GM21576 (cell line): Measurements from ENCODE around the gene FCER2.

Experiments used
- ATAC-seq: cut with Tn5 transposase; IDR thresholded peaks from one replicate; pipeline ENCODE4 v1.9.1; 2021; ENCODE audit warnings: mild to moderate bottlenecking, moderate library complexity; ENCODE audit not compliant: unreplicated experiment

The FCER2 gene

GRCh38 chr19:7704280-7705060, 2.5 kb upstream of the FCER2 start:
- ATAC-seq, result no peak

- no peak for ATAC-seq
These were observed 1.4 kb upstream of the FCER2 start for GRCh38 chr19:7703332-7703731.

DNA sequence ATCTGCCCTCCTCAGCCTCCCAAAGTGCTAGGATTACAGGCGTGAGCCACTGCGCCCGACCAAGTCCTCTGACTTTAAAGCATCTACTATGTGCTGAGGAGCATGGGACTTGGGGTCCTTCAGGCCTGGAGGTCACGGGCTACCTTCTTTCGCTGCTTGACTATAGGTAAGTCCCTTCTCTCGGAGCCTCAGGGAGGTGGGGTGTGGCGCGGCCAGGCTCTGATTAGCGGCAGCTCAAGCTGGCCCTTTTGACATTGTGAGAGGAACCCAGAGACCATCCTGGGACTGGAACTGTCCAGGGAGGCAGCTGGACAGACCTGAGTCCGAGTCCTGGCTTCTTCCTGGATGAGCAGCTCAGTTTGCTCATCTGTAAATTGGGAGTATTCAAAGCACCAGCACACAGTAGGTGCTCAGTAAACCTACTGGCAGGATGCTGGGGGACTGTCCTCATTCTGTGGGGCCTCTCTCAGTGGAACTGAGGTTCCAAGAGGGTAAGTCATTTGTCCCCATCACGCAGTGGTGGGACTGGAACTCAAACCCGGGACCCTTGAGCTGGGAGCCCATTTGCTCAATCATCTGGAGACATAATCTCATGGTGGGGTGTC, 780 bp downstream of the FCER2 start:
- ATAC-seq, result no peak

DNA sequence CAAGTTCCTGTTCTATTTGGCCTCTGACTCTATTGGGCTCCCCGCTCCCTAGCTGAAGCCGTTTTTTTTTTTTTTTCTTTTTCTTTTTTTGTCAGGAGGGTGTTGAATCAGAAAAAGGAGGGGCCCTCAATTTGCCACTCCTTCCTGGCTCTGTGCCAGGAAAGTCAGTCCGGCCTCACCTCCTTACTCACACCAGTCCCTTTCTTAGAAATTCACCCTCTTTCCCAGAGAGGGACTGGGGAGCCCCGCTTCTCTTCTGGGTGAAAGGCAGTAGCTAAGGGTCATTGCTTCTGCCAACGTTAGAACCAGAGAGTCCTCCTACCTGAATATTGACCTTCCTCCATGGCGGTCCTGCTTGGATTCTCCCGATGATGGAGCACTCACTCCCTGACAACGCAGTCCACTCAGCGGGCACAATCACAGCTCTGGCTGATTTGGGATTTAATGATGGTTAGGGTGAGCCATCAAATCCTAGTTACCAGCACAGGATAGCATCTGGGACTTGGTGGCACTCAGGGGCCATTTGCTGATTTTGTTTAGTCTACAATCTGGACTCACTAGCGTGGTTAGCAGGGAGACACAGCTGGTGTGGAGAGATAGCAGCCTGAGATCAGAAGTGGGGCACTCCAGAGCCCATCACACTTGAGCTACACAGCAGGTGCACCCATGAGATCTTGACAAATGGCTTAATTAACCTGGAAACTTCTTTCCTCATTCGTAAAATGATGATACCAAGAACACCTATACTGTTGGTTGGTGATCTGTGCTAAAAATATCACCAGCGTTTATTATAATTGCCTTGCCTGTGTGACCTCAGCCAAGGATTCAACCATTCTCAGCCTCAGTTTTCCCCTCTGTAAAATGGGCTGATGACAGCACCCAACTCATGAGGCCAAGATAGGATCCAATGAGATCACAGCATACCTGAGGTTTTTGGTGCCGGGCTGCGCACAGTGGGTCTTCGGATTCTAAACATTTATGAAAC, 2.2 kb downstream of the FCER2 start:
- no peak for ATAC-seq

DNA sequence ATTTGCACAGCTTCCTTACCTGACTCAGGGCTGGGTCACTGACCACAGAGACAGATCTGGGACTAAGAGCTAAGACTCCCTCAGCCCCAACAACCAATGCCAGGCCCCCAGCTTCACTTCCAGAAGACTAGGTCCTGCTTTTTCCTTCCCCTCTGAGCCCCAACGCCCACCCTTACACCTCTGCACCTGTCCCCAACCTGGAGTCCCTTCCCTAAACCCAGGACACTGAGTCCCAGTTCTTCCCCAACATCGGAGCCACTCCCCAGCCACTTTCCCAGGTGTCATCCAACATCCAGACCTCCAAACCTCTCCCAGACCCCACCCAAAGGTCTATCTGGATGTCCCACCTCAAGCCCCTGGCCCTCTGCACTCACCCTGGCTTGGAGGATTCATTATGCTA, 2.9 kb downstream of the FCER2 start:
- no peak for ATAC-seq

- no peak for ATAC-seq
These were observed 3.3 kb downstream of the FCER2 start for GRCh38 chr19:7698583-7698982.

DNA sequence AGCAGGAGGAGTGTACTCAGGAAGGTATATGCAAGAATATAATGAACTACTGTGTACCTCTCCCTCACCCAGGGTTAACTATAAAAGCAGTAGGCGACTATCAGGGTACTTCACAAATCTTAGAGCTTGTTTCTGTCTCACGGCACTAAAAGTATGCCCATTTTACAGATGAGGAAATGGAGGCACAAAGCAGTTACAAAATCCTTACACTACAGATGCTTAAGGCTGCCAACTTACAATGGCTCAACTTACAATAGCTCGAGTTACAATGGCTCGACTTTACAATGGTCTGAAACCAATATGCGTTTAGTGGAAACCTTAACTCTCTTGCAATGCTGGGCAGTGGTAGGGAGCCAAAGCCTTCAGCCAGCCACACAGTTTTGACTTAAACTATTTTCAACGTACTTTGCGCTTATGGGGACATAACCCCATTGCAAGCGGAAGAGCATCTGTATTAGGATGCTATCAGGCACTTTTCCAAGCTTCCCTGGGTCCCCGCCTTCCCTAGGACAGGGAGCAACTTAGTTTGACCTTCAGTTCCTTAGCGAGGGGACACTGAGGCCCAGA, 4.1 kb downstream of the FCER2 start:
- no peak for ATAC-seq

DNA sequence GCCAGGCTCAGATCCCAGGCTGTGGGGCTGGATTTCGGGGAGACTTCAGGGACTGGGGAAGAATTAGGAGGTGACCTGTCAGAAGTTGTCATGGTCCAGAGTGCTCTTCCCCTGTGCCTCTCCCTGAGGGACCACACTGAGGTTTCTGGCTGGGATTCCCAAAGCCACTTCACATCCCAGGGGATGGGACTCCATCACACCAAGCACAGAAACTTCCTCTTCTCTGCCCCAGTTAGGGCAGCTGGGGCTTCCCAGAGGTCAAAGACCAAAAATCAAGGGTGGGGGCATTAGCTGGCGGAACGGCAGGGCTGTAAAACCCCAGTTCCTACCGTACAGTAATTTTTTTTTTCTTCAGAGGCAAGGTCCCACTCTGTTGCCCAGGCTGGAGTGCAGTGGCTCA, 7.4 kb downstream of the FCER2 start:
- ATAC-seq, result no peak

DNA sequence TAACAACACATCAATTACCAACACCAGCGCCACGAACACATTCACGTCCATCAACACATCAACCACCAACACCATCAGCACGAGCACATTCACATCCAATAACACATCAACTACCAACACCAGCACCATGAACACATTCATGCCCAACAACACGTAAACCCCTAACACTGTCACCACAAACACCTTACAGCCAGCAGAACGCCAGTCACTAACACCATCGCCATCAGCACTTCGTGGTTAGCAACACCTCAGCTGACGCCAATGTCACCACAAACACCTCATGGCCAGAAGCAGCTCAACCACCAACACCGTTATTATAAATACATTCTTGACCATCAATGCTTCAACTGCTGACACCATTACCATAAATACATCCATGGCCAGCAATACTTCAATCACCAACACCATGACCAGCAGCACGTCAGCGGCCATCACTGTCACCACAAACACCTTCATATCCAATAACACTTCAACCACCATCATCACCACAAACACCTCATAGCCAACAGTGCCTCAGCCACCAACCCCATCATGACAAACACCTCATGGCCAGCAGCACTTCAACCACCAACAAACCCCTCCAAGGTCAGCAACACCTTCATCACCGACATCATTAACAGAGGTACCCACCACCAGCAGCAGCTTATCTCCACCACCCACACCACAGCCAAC, 9.4 kb downstream of the FCER2 start:
- no peak for ATAC-seq

- ATAC-seq, result no peak
These were observed 10.4 kb downstream of the FCER2 start for GRCh38 chr19:7691497-7691896.

DNA sequence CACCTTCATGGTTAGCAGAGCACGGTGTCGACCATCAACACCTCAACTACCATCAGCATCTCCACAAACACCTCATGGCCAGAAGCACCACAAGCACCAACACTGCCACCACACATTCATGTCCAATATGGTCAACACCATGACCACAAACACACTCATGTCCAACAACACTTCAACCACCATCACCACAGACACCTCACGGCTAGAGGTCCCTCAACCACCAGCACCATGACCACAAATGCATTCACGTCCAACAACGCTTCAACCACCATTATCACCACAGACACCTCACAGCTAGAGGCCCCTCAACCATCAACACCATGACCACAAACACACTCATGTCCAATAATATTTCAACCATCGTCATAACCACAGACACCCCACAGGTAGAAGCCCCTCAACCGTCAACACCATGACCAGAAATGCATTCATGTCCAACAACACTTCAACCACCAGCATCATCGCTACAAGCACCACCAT, 11.1 kb downstream of the FCER2 start:
- no peak for ATAC-seq

DNA sequence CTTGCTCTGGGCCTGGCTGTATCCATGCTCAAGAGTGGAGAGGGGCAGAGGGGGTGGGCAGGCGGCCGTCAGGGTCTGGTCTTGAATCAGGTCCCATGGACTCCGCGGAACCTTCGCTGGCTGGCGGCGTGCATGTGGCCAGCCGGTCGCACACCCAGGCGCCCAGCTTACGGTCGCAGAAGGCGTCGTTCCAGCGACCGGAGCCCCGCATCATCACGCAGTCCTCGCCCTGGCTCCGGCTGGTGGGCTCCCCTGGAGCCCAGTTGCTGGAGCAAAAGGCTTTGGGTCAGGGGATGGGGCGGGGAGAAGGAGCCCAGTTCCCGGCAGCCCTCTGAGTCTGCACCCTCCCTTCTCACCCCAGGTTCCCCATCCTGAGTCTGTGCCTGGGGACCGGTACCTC, 12.8 kb downstream of the FCER2 start:
- ATAC-seq, result no peak

DNA sequence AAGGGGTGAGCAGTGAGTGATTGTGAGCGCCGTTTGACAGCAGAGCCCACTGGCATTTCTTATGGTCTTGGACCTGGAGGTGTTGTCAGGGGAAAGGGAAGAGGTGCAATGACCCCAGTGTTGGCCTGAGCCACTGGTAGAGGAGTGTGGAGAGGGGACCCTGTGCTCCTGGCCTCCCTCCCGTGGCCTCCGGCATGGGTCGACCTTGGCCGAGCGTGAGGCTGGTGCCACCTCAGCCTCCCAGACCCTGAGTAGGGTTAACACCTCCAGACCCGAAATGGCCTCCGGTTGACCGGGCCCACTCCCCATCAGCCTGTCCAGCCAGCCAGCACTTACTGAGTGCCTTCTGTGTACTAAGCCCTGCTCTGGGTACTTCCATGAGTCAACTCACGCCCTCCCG, 14.8 kb downstream of the FCER2 start:
- no peak for ATAC-seq

DNA sequence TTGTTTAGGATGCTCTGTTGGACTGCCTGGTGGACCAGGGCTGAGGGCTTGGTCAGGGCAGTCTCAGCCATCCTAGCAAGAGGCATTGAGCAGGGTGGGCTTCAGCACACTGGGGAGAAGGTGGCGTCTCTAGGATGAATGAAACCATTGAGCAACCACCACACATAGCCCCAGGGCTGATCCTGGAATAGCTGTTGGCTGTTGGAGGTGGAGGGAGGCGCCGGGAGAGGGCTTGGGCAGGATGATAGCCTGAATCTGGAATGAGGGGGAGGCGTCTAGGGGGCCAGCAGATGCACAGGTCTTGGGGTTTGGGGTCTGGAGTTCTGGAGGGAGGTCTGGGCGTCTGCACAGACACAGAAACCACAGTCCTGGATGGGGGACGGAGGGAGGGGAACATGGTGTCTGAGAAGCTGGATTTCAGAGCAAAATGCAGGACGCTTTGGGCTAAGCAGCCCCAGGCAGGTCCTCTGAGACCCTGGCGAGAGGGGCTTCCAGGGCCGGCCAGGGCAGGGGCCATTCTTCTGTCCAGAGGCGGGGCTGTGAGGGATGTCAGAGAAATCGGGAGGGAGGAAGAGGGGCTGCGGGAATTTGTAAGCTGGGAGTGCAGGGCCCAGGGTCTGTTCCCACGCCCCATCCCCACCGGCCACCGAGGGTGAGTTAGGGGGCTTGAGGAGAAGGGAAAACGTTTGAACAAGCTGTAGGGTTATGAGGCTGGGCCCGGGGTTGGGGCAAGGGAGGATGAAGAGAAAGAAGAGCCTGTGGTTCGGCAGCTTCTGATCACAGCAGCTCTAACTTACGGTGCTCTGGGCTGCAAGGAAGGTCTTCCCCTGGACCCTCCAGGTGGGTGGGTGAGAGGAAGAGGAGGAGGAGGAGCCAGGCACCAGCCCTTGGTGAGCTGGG, 16.1 kb downstream of the FCER2 start:
- ATAC-seq, result no peak

- no peak for ATAC-seq
These were observed 19.6 kb downstream of the FCER2 start for GRCh38 chr19:7682175-7682855.

- peak; percentile 37 for ATAC-seq
These were observed 20.4 kb downstream of the FCER2 start for GRCh38 chr19:7681340-7682174.

GRCh38 chr19:7680606-7681339, 21.2 kb downstream of the FCER2 start, which contains the start of gene TRAPPC5:
TRAPPC5 (plus strand) TSS chr19:7680833; CDS start chr19:7682254, 1,421 bp downstream.
- peak; percentile 48 for ATAC-seq
